PC-9 (cell line): ENCODE data around the gene PPP2R5A.

Experiments
- CTCF ChIP-seq: fragments of 200-600 bp; sonication (generic); conservative IDR thresholded peaks from 2 replicates; pipeline ENCODE4 v1.6.1; 2017; ENCODE audit warnings: mixed run types, antibody characterized with exemption, mild to moderate bottlenecking, moderate library complexity
- EZH2 ChIP-seq: fragments of 200-600 bp; sonication (generic); IDR thresholded peaks from 2 replicates; pipeline ENCODE4 v1.8.0; 2017; ENCODE audit warnings: antibody characterized with exemption, low read depth

GRCh38 chr1:212238552-212238951, 46.7 kb upstream of the PPP2R5A start:
- TF ChIP-seq CTCF (no peak), EZH2 (no peak)
